AG04449 (cell line): Measurements from ENCODE around the gene C1QTNF7.

ENCODE experiments used
- CTCF ChIA-PET: fragments of 350-600 bp; formaldehyde crosslinking; extraction: SDS; loops from one replicate; lab custom pipeline; 2021; ENCODE audit warnings: antibody characterized with exemption; lab: Yijun Ruan, JAX
- POLR2A ChIA-PET: fragments of 400-600, 350-600 bp; formaldehyde crosslinking; extraction: SDS; loops from one replicate; lab custom pipeline; 2020; ENCODE audit warnings: antibody characterized with exemption, inconsistent platforms; lab: Yijun Ruan, JAX
- DNase-seq: peaks from one replicate; pipeline ENCODE4 v3.0.0-alpha.2; 2010; ENCODE audit warnings: low read depth, low spot score
- H3K4me3 ChIP-seq: 2 replicates; pipeline ENCODE4 v1.5.1; 2011; ENCODE audit warnings: low read depth, mild to moderate bottlenecking, control low read depth, low read length
- TF ChIP-seq, protein P1 (sequence below): IDR thresholded peaks from one replicate; pipeline ENCODE4 v1.5.1; 2011; ENCODE audit warnings: mild to moderate bottlenecking, moderate library complexity, low read length, control low read depth, inconsistent platforms; ENCODE audit not compliant: insufficient read depth; ENCODE audit errors: missing control alignments

Gene C1QTNF7

GRCh38 chr4:15427161-15427560 lies 672 bp upstream of the C1QTNF7 start:
- TF ChIP-seq, protein P1, sequence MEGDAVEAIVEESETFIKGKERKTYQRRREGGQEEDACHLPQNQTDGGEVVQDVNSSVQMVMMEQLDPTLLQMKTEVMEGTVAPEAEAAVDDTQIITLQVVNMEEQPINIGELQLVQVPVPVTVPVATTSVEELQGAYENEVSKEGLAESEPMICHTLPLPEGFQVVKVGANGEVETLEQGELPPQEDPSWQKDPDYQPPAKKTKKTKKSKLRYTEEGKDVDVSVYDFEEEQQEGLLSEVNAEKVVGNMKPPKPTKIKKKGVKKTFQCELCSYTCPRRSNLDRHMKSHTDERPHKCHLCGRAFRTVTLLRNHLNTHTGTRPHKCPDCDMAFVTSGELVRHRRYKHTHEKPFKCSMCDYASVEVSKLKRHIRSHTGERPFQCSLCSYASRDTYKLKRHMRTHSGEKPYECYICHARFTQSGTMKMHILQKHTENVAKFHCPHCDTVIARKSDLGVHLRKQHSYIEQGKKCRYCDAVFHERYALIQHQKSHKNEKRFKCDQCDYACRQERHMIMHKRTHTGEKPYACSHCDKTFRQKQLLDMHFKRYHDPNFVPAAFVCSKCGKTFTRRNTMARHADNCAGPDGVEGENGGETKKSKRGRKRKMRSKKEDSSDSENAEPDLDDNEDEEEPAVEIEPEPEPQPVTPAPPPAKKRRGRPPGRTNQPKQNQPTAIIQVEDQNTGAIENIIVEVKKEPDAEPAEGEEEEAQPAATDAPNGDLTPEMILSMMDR = no peak
- CTCF ChIA-PET = interaction anchor here (1.3 kb wide), 1 partner anchor 9 kb away, joined by 5 read pairs; no protein-coding TSS in a partner anchor

DNA sequence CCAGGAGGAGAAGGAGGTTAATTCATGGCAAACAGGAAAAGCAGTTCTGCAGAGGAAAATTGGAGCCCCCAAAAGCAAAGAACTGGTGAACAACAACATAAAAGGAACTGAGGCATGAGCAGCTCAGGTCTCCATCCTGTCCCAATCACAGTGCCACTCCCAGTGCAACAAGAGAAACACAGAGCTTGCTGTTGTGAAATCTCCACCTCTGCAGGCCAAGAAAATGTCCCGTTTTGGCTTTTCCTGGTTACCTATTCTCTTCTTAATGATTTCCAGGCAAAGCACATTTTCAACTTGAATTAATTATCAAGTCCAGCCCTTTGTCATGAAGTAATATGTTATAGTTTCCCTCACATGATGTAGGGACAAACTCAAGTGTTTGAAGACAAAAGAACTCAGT lies 778 bp downstream of the C1QTNF7 start:
- H3K4me3 ChIP-seq = no peak overlapping the region
- ChIA-PET CTCF (interaction anchor here (1.3 kb wide), 1 partner anchor 8 kb away, joined by 5 read pairs; no protein-coding TSS in a partner anchor), POLR2A (no interaction called here)
- DNase-seq = no peak
- TF ChIP-seq, protein P1 = no peak

More at GRCh38 chr4:15427161-15427560, 672 bp upstream of the C1QTNF7 start:
- no peak overlapping the region for H3K4me3 ChIP-seq
- no peak for DNase-seq
- POLR2A ChIA-PET = no interaction called here

DNA sequence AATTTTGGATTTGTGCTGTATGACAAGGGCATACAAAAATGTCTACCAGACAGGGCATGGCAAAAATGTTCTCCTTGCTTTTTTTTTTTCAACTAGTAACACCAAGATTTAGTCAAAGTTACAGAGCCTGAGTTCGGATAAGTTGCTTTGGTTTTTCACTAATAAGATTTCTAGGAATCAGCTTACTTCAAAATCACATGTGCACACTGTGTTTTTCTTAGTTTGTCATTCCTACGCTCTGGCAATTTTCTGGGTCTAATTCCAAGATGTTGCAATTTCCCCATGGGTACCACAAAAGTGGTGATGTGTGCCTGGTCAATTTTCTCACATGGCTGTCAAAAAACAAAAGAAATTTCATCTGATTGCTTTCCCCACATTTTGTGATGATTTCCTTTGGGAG lies 6.3 kb downstream of the C1QTNF7 start:
- TF ChIP-seq, protein P1 = no peak
- ChIA-PET POLR2A (no interaction called here), CTCF (interaction anchor here (1.0 kb wide), 1 partner anchor 16 kb away, joined by 3 read pairs; no protein-coding TSS in a partner anchor)
- H3K4me3 ChIP-seq = no peak overlapping the region
- DNase-seq = no peak

DNA sequence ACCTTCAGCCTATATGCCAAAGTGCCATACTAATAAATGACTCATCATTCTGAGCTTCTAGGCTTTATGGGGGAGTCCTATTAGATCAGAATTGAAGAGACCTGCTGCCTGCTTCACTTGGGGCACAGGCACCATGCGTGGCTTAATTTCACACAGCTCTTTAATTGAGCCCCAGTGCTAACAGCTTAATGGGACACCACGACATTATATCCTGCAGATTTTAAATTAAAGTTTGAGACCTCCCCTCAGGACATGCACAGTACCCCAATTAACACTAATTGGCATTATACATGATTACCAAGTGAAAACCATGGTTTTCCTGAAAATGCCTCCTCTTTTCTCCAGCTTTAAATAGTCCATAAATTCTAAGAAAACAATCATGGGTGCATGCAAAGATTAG lies 6.8 kb downstream of the C1QTNF7 start:
- CTCF ChIA-PET = interaction anchor here (1.0 kb wide), 1 partner anchor 15 kb away, joined by 3 read pairs; no protein-coding TSS in a partner anchor
- TF ChIP-seq, protein P1 = no peak
- no peak overlapping the region for H3K4me3 ChIP-seq
- DNase-seq = no peak
- POLR2A ChIA-PET = no interaction called here

DNA sequence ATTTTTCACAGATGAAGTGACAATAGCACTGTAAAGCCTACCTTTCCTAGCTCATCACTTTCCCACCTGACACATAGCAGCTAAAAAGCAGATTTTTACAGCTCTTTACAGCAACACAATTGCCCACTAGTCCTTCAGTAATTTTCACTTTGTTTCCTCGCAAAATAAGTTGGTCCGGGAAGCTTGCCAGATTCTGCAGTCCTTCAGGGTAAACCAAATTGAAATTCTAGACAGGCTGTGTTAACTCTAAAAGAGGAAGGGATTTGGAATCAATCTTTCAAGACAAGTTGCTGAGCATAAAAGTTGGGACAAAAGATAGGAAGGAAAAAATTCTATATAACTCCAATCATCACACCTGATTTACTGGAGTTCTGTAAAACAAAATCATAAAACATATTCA lies 8.7 kb downstream of the C1QTNF7 start:
- CTCF ChIA-PET = interaction anchor here (1.0 to 1.7 kb wide), 3 partner anchors 9 to 18 kb away, joined by 3 to 5 read pairs (median 3); partner anchors contain the start of gene C1QTNF7
- POLR2A ChIA-PET = interaction anchor here (0.6 kb wide), 1 partner anchor 259 kb away, joined by 3 read pairs; no protein-coding TSS in a partner anchor
- DNase-seq = no peak
- TF ChIP-seq, protein P1 = no peak
- H3K4me3 ChIP-seq = no peak overlapping the region

DNA sequence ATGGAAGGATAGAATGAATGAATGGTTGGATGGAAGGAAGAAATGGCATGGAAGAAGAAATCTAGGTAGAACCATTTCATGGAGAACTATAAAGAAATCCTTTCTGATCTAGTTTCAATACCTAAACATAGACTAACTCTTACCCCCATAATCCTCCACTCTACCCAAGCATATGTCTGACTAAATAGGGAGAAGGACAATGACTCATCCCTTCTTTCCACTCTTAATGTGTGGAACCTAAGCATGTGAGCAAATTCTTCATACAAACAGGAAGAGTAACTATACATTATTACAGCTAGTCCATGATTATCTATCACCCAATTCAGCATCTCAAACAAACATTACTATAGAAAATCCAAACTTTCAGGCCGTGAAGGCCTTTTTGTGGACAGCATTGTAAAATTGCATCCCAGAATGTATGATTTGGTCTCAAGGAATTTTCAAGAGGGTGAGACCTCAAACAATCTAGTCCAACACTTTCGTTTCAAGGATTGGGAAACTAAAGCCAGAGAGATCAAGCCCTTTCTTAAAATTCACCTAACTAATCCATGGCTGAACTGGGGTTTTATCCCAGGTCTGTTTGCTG lies 11.2 kb downstream of the C1QTNF7 start:
- ChIA-PET POLR2A (no interaction called here), CTCF (interaction anchor here (0.7 kb wide), 1 partner anchor 18 kb away, joined by 4 read pairs; no protein-coding TSS in a partner anchor)
- TF ChIP-seq, protein P1 = no peak
- DNase-seq = no peak
- H3K4me3 ChIP-seq = no peak overlapping the region
